ENCODE data around the gene POLD1.

- TF ChIP-seq CTCF (IDR thresholded peaks at IDR 0.05) = no peak
- TF ChIP-seq ZFX (IDR thresholded peaks at IDR 0.05; ENCODE audit: borderline replicate concordance) = no peak
Measured at GRCh38 chr19:50356691-50357177, 27.4 kb upstream of the POLD1 start.
